ENCODE data around the gene CDK15.

DNA sequence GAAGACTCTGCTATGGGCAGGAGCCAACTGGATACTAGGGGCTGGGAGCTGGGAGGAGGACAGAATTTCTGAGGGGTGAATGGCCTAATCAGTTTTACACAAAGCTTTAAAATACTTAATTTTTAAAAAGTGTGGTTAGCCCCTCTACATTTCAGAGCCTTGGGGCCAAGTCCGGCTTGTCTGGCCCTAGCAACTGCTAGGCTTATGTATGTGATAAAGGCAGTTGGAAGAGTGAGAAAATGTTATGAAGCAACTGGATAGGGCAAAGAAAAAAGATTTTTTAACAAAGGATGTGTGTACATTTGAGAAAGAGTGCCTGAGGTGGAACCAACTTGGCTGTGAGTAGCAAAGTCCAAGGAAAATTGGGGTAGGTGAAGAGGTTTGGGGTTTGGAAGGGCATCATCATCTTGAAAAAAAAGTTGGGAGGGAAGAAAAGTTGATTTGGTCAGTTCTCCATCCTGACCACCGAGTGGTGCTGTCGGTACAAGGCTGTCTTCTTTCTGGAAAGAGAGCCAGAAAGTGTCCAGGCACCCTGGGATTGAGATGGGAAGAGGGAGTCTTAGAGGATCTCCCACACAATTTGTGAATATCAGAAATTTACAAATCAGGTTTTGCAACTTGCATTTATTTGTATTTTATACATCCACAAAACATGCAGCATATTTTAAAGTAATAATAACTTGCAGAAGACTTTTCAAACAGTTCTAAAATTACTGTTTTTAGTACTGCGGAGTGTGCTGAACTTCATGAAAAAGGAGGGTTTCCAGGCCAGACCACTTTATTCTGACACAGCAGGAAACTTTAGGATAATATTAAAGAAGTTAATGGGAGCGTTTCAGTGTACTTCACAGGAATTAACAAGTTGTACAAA is 10.5 kb upstream of the CDK15 start:
- no peak for TF ChIP-seq FOXA1 (IDR thresholded peaks at IDR 0.05)
- no peak for TF ChIP-seq BHLHE40 (IDR thresholded peaks at IDR 0.05; ENCODE audit: borderline replicate concordance)
- no peak for TF ChIP-seq SP1 (IDR thresholded peaks at IDR 0.05)
- TF ChIP-seq ARNT (IDR thresholded peaks at IDR 0.05) = no peak
- TF ChIP-seq ZNF384 (IDR thresholded peaks at IDR 0.05) = peak; percentile 84
- no peak for TF ChIP-seq ELF4 (IDR thresholded peaks at IDR 0.05)
- TF ChIP-seq NFRKB (IDR thresholded peaks at IDR 0.05) = no peak
- TF ChIP-seq, protein P1, sequence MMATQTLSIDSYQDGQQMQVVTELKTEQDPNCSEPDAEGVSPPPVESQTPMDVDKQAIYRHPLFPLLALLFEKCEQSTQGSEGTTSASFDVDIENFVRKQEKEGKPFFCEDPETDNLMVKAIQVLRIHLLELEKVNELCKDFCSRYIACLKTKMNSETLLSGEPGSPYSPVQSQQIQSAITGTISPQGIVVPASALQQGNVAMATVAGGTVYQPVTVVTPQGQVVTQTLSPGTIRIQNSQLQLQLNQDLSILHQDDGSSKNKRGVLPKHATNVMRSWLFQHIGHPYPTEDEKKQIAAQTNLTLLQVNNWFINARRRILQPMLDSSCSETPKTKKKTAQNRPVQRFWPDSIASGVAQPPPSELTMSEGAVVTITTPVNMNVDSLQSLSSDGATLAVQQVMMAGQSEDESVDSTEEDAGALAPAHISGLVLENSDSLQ (IDR thresholded peaks at IDR 0.05) = no peak
- no peak for TF ChIP-seq FOXK2 (IDR thresholded peaks at IDR 0.05)
- TF ChIP-seq HDGF (IDR thresholded peaks at IDR 0.05; ENCODE audit: borderline replicate concordance) = no peak
- TF ChIP-seq TARDBP (IDR thresholded peaks at IDR 0.05) = no peak
- no peak for TF ChIP-seq CTBP1 (IDR thresholded peaks at IDR 0.05; ENCODE audit: borderline replicate concordance)
